GM12875 (cell line): ENCODE data around the gene KL.

Experiments
- H3K4me3 ChIP-seq: one replicate; pipeline ENCODE4 v1.5.1; 2011; ENCODE audit warnings: low read depth, low read length, control low read depth
- CTCF ChIP-seq: IDR thresholded peaks from 2 replicates; pipeline ENCODE4 v1.5.1; 2011; ENCODE audit warnings: low read depth, mild to moderate bottlenecking, control low read depth, inconsistent platforms, low read length, moderate library complexity, borderline replicate concordance; ENCODE audit not compliant: insufficient read depth

KL gene

GRCh38 chr13:33101835-33102234 lies 85.6 kb downstream of the KL start:
- no peak overlapping the region for H3K4me3 ChIP-seq
- TF ChIP-seq CTCF: no peak

GRCh38 chr13:33103457-33103856 lies 87.2 kb downstream of the KL start:
- no peak for TF ChIP-seq CTCF
- no peak overlapping the region for H3K4me3 ChIP-seq

- TF ChIP-seq CTCF: no peak
- H3K4me3 ChIP-seq: no peak overlapping the region
Observed at GRCh38 chr13:33105387-33106005, 89.3 kb downstream of the KL start.

GRCh38 chr13:33106656-33107360 lies 90.6 kb downstream of the KL start:
- TF ChIP-seq CTCF: no peak
- H3K4me3 ChIP-seq: no peak overlapping the region

- no peak for TF ChIP-seq CTCF
- H3K4me3 ChIP-seq: no peak overlapping the region
Observed at GRCh38 chr13:33107361-33107760, 91.1 kb downstream of the KL start.

GRCh38 chr13:33108620-33109019 lies 92.4 kb downstream of the KL start:
- H3K4me3 ChIP-seq: no peak overlapping the region
- no peak for TF ChIP-seq CTCF

- no peak for TF ChIP-seq CTCF
- H3K4me3 ChIP-seq: no peak overlapping the region
Observed at GRCh38 chr13:33109271-33109697, 93.1 kb downstream of the KL start.
